CD1c-positive myeloid dendritic cell (primary cell): ENCODE measurements around the gene GALNT9.
"Not testable (repeated sequence)": the region's sequence is repeated elsewhere in the genome, so short reads cannot be mapped to it uniquely, and the experiment has no call there.

Experiments
- DNase-seq: peaks from one replicate; pipeline ENCODE4 v3.0.0-alpha.2; 2016; ENCODE audit errors: extremely low spot score

The GALNT9 gene

GRCh38 chr12:132358241-132359225 lies 29.1 kb upstream of the GALNT9 start:
- not testable (repeated sequence) for DNase-seq

DNA sequence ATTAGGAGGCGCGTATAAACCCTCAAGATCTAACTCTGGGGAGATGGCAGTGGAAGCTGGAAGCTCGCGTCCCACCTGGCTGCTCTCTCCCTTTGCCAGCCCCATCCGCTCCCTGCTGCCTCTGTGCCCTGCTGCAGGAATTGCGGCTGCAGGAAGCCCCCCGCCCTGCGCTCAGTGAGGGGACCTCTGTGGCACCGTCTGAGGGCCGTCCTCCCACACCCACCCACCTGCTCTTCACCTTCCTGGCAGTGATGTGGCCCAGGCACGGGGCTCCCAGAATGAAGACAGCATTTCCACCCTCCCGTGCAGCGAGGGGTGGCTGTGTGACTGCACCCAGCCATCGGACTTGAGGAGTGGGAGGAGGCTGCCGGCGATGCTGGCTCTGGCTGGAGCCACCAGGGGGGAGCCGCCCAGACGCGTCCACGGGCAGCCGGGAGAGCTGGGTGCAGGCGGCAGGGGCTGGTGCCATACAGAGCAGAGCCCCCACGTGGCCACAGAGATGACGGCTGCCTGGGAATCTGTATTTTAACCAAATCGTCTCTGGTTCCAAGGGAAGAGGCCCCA lies 28.3 kb upstream of the GALNT9 start:
- DNase-seq = no peak

DNA sequence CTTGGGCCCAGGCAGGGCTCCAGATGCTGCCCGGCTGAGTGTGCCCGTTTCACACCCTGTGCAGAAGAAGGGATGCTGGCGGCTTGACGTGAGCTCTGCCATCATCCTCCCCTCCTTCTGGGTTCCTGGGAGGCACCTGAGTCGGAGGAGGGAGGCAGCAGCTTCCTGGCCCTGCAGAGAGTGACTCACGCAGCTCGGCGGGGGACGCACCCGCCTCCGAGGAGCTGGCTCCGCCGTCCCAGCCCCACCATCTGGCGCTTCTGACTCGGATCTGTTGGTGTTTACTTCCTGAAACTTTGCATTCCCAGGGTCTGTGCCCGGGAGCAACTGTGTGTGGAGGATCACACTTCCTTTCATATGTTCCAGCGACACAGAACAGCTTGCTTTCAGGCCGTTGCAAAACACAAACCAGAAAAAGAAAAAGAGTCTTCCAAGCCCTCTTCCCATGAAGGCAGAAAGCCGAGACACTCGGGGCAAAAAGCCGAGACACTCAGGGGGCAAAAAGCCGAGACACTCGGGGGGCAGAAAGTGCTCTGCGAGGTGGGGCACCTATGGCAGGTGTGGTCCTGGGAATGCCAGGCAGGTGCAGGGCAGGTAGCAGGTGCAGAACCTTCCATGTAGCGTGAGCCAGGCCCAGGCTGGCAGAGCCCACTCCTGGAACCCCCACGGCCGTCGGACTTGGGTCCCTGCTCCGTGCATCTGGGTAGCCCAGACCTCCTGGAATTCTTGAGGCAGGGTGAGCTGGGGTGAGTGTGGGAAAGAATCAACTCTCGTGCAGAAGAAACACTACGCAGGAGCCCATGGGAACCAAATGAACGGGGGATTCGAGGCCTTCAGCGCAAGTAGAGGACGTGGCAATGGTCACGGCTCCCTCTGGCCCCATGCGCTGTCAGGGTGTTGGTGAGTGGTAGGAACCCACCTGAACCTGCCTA lies 27.6 kb upstream of the GALNT9 start:
- peak; percentile 5 for DNase-seq

GRCh38 chr12:132355742-132356681 lies 26.6 kb upstream of the GALNT9 start:
- DNase-seq = no peak

DNA sequence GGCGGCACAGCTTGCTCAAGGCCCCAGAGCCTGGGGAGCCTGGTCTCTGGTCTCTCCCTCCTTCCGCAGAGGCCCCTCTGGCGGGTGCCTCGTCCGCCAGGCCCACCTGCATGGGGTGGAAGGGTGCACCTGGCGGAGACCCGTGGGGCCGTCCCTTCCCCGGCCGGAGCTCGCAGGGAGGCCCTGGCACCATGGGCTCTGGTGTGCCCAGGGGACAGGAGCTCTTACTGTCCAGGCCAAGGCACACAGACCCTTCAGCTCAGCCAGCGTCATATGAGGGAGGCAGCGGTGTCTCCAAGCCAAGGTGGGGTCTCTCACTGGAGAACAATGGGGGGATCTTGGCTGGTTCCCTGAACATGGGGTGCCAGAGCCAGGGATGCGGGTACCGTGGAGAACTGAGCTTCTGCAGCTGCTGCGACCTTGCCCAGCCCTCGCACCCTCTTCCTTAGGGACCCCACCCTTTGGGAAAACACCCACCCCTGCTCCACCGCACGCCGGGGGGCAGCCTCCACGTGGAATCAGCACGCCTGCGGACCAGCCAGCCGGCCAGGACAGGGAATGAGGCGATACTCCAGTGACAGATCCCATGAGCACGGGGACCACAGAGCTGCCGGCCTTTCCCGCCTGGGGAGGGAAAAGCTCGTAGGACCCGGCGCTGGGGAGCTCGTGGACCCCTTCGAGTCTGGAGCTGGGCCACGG lies 25.7 kb upstream of the GALNT9 start:
- no peak for DNase-seq

GRCh38 chr12:132354211-132354981 lies 25.0 kb upstream of the GALNT9 start:
- DNase-seq = no peak

DNA sequence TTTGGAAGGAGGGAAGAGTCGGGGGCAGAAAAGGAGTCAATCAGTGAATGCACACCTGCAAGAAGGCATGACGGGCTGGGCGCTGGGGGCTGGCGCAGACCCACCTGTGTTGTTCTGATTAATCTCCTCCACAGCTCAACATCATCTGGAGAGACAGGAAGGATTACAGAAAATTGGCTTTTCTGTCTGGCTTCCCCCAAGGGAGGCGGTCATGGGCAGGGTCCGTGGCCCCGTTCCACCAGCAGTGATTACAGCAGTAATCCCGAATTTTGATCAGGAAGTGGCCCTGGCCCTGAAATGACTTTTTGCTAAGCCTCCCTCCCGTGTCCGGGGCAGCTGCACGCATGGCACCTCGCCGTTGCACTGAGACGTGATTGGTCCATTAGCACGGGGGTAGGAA lies 24.4 kb upstream of the GALNT9 start:
- no peak for DNase-seq

DNA sequence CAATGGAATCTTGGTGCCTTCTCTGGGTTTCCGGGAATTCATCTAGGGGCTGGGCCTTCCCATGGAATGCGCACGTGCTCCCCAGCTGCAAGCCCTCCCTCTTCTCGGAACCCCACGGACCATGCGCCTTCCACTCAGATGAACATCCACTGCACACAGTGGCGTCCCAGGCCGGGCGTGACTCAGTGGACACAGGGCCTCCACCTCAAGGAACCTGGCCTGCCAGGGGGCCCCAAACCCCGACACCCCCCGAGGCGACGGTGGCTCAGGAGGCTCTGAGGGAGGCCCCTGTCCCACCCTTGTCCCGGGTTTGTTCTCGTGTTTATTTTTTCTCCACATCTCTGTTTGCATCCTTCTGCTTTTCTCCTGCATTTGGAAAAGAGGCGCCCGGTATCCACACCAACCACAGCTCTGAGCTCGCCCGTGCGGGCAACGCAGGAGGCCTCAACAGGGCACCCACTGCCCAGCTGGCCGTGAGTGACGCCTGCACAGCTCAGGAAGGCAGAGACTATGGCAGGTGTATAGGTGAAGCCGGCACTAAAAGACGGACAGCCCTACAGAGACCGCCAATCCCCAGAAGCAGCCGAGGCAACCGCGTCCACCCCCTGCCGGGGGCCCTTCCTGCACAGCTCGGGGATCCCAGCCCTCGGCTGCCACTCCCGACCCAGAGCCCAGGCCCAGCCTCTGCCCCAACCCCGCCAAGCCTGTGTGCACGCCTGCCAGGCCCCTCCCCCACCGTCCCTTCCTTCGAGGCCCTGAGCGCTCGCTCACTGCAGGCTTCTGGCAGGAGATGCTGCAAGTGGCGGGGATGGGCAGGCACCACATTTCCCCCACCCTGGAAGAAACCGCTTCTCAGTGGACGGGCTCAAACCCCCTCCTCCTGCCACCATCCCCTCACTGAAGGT lies 23.8 kb upstream of the GALNT9 start:
- DNase-seq = no peak

GRCh38 chr12:132351751-132352495 lies 22.5 kb upstream of the GALNT9 start:
- no peak for DNase-seq

GRCh38 chr12:132349501-132350131 lies 20.2 kb upstream of the GALNT9 start:
- DNase-seq = no peak

DNA sequence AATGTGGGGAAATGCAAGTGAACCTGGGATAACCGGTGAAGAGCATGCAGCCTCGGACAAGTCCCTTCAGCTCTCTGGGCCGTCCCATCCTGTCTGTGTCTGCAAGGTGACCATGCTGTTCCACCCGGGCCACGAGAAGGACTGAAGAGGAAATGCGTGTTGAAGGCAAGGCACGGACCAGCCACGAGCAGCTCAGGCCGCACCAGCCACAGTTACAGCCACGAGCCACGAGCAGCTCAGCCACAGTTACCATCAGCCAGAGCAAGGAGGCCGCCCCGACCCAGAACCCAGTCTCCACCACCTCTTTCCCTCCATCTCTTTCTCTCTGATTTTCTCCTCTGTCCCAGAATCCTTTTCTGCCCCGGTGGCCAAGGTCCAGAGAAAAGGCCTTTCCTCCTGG lies 18.8 kb upstream of the GALNT9 start:
- no peak for DNase-seq

DNA sequence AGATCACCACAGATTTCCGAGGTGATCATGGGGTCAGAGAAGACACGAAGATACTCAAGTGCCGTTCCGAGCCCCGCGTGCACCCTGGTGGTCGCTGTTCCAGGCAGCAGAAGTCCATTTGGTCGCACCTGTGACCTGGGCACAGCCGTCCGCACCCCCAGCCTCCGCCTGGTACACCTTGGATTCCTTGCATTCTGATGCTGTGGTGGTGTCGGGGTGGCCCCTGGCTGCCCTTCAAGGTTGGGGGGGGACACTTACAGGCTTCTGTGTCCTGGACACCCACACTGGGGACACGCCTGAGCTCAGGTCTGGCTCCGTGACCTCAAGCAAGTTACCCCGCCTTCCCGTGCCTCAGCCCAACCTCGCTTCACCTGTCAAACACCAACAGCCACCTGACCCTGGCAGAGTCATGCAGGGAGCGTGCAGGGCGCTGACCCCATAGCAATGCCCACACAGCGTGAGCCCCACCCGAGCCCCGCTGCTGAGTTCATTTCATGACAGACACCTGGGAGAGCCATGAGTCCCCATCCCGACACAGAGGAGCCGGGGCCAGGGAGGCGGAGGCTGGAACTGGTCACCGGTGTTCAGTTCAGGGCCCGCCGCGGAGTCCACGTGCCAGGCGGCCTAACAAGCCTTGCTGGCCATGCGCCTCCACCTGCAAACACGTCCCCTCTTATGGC lies 17.9 kb upstream of the GALNT9 start:
- no peak for DNase-seq

- DNase-seq = no peak
These were observed 17.2 kb upstream of the GALNT9 start for GRCh38 chr12:132346471-132347175.

GRCh38 chr12:132345561-132346200 lies 16.3 kb upstream of the GALNT9 start:
- no peak for DNase-seq

GRCh38 chr12:132345126-132345525 lies 15.7 kb upstream of the GALNT9 start:
- DNase-seq = no peak

GRCh38 chr12:132344601-132345000 lies 15.2 kb upstream of the GALNT9 start:
- DNase-seq = no peak
